Peyer's patch (tissue), 4 donors: ENCODE measurements around the gene UBE2E2.

Source experiments
- POLR2A ChIP-seq, 2 donors: fragments of 450-650 bp; IDR thresholded peaks; one replicate each; pipeline ENCODE4 v1.5.1; 2017; ENCODE audit warnings: antibody characterized with exemption in 2 of 2, mild to moderate bottlenecking in 2 of 2, moderate library complexity in 2 of 2
- TF ChIP-seq, protein P1 (sequence below), 6 experiments: fragments of 450-650 bp in 4 of 6; fragments of 200-600 bp in 2 of 6; sonication (generic) in 1 of 6; IDR thresholded peaks; one replicate each; pipeline ENCODE4 v1.5.1; 2017 to 2019; ENCODE audit warnings: antibody characterized with exemption in 6 of 6, mild to moderate bottlenecking in 3 of 6, moderate library complexity in 1 of 6

DNA sequence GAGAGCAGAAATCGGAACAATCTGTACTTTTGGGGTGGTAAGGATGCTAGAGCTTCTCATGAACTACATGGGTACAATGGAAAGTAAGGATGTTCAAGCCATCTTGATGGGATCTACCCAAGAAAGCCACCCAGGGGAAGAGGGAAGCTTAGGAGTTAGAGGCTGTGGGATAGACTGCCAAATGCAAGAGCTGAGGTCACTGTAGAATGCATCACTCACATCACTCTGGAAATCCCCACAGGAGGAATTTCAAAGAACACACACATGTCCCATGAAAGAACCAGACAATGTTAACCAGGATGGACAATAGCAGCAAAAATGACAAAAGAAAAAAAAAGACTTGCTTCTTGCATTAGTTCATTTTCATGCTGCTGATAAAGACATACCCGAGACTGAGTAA, 32.8 kb upstream of the UBE2E2 start:
- TF ChIP-seq, protein P1, sequence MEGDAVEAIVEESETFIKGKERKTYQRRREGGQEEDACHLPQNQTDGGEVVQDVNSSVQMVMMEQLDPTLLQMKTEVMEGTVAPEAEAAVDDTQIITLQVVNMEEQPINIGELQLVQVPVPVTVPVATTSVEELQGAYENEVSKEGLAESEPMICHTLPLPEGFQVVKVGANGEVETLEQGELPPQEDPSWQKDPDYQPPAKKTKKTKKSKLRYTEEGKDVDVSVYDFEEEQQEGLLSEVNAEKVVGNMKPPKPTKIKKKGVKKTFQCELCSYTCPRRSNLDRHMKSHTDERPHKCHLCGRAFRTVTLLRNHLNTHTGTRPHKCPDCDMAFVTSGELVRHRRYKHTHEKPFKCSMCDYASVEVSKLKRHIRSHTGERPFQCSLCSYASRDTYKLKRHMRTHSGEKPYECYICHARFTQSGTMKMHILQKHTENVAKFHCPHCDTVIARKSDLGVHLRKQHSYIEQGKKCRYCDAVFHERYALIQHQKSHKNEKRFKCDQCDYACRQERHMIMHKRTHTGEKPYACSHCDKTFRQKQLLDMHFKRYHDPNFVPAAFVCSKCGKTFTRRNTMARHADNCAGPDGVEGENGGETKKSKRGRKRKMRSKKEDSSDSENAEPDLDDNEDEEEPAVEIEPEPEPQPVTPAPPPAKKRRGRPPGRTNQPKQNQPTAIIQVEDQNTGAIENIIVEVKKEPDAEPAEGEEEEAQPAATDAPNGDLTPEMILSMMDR (IDR thresholded peaks at IDR 0.05): no peak
- no peak for TF ChIP-seq POLR2A (IDR thresholded peaks at IDR 0.05)
